ENCODE results near the gene SBF2.

SBF2 gene

DNA sequence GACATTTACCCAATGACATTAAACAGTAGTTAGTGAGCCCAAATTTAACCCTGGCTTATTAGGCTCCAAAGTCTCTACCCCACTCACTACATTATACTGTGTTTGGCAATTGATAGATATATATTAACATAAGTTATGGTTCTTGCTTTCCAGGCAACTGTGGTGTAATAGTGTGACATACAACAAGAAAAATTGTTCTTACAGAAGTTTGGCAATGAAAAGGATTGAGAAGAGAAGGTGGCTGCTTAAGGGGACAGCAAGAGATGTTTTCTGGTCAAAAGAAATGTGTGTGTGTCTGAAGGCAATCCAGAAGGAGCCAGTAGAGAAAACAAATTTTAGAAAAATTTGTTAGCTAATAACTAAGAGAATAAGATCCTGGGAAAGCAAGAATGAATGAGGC, 497.8 kb downstream of the SBF2 start:
- DNase-seq = peak; percentile 60

DNA sequence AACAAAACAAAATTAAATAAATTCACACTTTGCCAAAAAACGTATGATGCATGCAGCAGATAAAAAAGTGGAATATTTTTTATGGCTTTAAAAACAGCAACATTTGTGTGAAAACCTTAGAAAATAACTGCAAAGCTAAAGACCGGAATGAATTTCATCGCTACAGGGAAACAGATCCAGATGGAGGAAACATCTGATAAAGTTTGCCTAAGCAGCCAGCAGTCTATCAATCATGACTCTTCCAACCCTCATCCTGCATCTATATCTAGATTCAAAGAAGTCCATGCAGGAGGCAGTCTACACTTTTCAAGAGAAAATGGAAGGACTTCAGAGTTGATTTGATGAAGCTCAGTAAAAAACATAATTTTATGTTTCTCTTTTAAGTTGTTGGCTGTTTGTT, 503.3 kb downstream of the SBF2 start:
- no peak for DNase-seq

DNA sequence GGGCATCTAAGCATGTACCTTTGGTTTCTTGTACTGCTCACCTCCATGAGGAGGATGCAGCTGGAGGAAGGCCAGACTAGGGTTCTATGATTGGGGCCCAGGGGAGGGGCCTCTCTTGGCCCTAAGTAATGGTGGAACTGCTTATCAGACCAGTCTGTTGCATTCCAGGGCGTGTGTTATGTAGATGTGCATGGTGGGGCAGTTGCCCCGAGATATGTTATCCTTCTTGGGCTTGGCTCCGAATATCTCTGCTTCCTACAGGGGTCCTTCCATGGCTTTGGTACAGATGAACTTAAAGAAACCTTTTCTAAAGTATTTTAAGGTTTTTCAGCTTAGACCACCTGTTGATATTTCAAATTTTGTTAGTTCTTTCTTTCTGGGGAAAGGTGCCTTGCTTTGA, 504.1 kb downstream of the SBF2 start:
- DNase-seq = no peak

DNA sequence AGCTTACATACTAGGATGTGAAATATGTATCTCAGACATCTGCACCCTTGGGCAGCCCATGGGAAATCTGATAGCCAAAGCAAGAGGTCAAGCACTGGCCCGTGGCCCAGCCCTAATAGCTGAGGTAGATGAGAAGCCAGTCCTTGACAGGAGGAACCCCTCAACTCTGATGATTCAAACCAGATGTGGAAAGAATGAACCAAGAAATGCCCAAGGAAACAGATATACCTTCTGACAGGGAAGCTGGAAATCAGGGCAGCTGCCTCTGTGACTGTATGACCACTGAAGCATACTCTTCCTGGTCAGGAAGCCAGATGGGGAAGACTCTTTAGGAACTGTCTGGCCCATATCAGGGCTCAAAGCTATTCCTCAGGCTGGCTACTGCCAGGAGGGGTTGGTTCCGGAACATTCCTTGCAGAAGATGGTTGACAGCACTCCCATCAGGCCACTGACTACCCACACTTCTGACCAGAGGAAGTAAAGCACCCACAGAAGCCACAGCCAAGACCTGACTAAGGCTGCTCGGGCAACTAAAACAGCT, 506.0 kb downstream of the SBF2 start:
- peak; percentile 77 for DNase-seq

DNA sequence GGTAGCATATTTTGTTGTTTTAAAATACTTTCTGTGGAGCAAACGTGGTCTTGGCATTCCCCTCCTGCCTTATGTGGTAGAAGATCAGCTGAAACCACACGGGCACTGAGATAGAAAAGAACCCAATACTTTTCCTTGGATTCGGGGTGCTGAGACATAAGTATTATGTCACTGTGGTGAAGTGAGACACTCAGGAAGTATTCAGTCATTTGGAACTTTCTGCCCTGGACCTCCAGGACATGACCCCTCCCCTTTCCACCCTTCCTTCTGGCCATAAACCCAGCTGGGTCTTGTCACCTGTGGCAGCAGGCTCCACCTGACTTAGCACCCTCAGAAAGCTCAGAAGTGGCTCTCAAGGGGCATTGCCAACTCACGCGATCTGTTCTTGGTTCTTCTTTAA, 506.8 kb downstream of the SBF2 start:
- no peak for DNase-seq

DNA sequence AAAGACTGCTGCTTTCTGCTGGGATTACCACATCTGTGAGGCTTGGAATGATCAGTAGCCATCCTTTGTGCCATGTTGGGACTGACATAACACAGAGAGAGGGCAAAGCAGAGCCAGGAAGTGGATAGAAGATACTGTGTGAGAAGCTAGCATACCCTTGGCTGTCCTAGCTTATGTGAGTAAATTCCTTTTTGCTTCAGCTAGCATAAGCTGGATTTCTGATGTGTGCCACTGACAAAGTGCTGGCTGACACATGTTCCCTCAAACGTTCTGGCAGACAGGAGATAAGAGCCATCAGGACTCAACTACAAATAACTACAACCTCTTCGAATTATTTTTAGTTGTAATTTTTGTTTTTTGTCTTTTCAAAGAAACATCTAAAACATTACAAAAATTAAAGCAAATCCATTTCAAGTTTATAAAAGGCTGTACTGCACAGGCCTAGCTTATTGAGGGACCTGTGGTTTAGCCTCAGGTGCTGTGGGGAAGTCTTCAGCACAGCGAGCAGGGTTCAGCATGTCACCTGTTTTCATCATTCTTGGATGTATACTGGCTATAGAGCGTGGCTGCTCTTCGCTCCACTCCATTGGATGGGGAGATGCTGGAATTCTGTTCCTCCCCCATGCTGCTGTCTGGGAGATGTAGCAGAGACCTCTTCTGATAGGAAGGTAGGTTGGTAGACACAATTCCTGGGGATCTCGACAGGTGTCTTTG, 509.3 kb downstream of the SBF2 start:
- DNase-seq = no peak

DNA sequence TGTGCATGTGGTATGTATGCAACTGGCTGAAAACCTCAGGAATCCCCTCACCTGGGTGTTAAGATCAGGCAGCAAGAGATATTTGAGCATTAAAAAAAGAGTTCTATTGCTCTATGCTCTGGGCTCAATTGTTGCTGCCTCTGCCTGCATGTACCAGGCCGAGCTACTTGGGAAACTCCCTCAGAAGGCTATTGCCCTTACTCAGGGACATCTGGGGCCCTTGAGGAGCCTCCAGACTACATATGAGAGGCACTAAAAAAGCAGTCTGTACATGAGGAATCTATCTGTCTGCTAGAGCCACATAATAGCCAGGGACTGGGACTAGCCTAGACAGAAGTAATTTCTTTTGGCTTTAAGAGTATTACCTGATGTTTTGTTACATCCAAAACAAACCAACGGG, 510.0 kb downstream of the SBF2 start:
- no peak for DNase-seq

DNA sequence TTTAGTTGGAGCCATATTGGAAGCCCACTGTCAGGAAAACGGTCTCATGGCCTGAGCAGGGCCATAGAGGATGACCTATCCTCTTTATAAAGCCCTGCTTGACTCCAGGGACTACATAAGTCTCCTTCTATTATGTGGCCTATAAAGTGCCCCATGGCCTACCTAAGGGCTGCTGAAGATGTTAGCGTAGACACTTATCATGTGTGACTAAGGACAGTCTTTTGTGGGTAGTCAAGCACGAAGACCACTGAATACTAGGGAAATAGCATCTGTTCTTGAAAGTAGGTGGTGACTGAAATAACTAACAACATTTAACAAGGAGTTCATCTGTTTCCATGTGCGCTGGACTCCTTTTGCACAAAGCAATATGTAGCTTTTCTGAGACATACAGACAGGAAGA, 513.1 kb downstream of the SBF2 start:
- DNase-seq = no peak

DNA sequence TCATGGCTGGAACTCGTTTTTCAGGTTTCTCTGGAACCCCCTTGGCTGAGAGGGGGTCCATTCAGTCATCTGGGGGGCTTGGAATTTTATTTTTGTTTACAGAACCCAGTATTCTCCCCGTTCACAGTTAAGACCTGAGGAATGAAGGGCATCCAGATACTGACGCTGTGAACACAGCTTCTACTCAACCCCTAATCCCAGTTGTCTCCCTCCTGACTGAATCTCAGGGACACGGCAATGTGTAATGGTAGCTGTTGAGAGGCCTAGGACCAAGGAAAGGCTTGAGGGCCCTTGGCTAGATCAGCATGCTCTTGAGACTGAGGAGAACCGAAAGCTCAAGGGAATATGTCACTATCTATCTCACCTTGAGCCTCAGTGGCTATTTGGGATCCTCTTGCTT, 516.5 kb downstream of the SBF2 start:
- DNase-seq = no peak

DNA sequence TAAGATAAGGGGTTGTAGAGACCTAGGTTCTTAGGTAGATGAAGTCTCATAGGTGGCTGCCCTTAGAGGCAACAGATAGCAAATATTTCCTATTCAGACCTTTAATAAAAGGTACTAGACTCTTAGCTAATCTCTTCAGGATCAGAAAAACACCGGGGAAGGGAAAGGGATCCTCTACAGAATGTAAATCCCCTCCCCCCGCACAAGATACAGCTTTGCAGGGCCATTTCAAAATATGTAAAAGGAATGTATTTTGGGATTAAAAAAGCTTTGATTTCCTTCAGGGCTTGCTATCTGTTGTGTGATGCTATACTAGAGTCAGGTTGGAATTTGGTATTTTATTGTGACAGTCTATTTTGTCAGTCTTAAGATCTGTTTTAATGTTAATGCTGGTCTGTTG, 517.0 kb downstream of the SBF2 start:
- DNase-seq = no peak

DNA sequence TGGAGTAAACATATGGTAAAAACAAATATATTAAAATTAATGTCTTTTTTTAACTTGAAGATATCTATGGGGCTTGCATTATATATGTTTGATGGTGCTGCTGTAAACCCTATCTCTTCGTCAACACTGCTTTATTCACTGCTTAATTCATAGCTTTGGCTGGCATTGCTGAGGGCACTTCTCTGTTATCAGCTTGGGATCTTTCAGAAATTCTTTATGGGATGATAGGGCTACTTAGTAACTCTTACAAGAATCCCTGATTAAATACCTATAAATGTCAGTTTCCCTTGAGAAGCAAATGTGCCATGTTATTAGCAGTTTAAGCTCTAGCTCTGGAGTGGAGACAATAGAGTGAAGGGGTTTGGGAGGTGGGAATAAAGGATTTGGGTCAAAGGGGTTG, 517.8 kb downstream of the SBF2 start:
- no peak for DNase-seq

DNA sequence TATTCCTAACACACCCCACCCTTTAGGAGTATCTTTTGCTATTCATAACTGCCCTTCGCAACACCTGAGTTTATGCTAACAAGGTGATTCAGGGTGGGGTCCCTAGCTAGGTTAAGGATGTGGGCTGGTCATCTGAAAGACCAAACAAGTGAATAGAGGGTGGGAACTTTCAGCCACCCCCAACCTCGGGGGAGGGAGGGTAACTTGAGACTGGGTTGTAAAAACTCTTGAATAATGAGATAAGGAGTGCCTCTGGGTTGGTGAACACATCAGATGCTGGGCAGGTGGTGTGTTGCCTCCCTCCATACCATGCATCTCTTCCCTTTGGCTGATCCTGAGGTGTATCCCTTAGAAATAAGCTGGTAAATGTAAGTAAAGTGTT, 518.6 kb downstream of the SBF2 start:
- no peak for DNase-seq

DNA sequence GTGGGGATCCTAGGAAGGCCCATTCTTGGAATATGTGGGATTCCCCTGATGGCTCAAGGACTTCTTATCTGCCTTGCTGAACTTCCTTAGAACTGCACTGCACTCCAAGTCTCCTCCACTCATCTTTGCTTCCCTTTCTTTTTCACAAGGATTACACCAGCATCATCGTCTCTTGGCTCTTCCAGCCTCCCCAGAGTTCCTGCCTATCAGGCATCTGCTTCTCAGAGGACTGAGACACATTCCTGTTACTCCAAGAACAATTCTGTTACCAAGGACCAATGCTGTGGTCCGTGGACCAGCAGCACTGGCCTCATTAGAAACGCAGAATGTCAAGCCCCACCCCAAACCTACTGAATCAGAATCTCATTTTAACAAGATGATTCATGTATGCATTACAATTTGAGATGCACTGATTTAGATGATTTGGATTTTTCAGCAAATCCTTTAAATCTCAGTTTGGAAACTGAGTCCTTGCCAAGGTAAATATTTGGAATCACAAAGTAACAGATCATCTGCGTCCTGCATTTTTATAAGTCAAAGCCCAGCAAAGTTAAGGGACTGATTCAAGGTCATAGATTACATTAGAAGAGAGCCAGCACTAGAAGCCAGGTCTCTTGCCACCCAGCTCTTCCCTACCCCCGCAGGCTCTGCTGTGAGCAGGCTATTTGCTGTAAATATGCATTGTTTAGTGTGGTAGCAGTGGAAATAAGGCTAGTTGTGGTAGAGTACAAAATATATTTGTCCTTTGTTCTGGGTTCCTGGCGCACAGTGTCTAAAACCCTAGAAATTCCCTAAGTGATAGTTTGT, 519.2 kb downstream of the SBF2 start:
- DNase-seq = peak; percentile 96

DNA sequence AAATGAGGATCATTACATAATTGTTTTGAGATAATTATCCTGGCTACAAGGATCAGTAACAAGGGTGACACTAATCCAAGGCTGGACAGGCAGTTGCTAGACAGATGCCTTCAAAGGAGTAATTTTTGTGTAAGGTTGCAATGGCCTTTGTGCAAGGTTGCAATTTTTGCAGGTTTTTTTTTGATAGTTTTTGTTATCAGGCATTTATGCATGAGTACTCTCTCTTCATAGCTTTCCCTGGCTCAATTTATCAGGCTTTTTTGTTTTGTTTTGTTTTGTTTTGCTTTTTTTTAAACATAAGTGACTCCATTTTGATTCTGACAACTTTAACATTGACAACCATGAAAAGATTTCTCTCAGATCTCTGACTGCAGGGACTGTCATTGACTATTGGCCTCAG, 519.9 kb downstream of the SBF2 start:
- no peak for DNase-seq

DNA sequence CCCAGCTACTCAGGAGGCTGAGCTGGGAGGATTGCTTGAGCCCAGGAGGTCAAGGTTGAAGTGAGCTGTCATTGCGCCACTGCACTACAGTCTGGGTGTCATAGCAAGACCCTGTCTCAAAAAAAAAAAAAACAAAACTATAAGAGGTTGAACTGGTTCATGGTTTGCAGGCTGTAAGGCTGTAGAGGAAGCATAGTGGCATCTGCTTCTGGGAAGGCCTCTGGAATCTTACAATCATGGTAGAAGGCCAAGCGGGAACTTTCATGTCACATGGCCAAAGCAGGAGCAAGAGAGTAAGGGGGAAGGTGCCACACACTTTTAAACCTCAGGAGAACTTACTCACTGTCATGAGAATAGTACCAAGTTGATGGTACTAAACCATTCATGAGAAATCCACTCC, 520.5 kb downstream of the SBF2 start:
- no peak for DNase-seq

DNA sequence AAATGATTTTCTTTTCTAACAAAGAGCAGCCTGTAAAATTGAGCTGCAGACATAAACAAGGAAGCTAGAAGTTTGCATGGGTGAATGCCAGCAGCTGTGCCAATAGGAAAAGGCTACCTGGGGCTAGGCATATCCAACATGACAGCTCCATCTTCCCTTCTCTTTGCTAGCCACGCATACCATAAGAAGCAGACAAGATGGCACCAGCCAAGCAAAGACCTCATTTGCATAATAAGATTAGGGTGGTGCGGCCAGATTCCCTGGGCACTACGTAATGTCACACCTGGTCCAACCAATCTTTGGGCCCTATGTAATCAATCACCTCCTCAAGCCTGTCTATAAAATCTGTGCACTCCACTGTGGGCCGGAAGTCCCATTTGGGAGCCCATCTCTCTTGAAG, 521.8 kb downstream of the SBF2 start:
- no peak for DNase-seq

DNA sequence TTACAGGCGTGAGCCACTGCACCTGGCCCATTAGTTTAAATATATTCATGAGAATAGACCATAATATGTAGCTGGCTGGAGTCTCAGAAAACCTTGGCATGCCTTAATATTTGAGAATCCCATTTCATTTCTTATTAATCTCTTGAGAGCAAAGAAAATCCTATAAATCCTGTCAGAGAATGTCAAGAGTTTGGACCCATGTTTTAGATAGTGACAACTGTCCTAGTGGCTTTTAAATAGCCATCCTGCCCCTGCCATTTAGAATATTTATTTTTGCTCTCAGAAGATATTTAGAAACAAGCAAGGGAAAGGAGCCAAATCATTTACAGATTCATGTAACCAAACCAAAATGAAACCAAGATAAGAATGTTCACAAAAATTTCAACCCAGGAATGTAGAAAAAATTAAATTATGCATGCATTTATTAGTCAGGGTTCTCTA, 522.9 kb downstream of the SBF2 start:
- DNase-seq = no peak

DNA sequence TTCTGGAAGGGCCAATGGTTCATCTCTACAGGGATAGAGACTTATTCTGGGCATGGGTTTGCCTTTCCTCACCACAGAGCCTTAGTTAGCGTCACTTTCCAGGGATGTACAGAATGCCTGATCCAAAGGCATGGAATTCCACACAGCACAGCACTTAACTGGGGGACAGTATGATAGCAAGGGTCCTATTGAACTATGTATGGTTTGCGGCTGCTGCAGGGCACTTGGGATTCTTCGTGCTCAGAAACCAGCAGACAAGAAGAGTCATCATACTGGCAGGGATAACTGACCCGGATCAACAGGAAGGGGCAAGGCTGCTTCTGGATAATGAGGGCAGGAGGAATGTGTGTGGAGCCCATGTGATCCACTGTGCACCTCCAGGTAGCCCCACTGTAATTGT, 524.4 kb downstream of the SBF2 start:
- DNase-seq = no peak

DNA sequence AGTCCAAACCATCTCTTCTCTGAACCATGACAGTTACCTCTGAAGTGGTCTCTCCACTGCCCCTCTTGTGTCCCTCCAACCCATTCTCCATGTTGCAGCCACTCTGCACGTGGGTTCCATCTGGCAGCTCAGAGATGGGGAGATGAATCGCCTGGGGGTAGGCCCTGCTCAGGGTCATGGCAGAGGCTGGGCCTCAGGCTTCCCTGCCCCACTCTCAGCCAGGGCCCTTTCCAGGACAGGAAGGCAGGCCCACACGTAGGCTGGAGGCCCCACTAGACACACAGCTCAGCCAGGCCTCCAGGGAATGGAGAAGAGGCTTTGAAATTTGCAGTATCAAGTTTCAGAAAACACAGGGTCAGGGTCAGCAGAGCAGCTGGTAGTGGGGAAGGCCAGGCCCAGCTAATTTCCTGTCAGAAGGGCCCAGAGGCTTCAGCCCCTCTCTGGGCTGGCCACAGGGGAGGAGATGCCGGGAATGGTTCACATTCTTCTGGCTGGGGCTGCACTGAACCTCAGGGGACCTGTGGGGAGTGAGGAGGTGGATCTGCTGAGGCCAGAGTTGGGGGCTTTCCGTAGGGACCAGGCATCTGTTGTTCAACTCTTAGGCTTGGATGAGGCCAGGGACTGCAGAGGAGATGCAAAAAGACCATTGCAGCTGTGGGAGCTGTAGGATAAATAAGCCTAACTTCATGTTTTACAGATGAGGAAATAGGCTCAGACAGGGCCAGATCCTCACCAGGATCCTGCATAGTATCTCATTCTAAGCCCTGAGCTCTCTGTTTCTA, 528.5 kb downstream of the SBF2 start:
- DNase-seq = peak; percentile 98

DNA sequence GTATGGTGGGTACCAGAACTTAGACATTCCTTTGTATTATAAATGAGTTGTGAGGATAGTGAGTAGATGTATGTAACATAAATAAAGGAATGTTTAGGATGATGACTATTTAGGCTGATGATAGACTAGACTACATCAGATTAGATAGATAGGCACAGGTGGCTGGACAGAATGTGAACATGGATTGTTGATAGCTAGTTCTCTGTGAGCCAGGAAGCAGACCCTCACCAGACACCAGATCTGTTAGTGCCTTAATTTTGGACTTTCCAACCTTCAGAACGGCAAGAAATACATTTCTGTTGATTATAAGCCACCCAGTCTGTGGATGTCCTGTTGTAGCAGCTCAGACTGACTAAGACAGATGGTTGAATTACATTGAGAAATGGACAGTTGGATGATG, 530.7 kb downstream of the SBF2 start:
- no peak for DNase-seq

DNA sequence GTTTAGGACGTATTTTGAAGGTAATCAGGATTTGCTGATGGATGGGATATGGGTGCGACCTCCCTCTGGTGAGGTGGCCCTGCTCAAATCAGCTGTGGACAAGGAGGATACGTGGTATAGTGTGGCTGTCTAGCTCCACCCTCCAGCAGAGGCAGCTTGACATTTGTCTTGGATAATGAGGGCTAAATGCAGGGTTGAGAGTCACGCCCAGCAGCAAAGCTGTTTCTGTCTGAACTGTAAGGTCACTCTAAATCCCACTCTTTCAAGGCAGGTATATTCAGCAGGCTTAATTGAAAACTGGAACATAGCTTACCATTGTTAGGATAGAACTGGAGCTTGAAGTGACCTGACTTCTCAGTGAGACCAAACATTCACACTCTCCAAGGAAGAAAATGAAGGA, 531.5 kb downstream of the SBF2 start:
- no peak for DNase-seq

DNA sequence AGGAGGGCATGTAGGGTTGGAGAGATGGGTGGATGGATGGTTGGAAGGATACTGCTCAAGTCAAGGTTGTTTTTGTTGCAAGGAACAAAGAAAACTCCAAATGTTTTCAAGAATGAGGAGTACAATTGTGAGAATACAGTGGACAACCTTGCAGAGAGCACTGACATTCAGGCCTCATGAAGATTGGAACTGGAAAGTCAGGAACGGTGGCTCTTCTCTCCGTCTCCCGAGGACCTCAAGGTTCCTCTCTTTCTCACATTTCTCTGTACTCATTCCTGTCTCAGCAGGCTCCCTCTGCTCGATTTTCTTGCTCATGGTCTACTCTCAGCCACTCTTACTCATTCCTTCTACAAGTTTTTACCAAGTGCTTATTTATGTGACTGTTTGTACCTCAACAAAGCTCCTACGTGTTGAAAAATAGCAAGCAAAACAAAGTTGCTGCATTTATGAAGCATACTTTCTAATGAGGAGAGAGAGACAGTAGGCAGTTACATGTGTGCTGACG, 532.5 kb downstream of the SBF2 start:
- no peak for DNase-seq

DNA sequence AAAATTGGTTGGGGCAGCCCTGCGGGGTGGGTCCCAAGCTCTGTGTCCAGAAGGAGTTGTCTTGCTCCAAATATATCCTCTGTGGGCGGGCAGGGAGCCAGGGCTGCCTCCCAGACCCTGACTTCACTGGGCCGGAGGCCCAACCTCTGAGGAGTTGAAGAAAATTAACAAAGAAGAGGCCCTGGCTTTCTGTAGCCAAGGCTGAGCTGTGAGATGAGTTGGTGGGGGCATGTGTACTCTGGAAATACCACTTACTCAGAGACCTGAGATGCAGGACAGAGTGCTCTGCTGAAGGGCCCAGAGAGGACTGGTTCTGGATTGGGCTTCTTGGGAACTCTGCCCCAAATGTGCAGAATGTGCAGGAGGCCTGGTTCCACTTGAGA, 533.8 kb downstream of the SBF2 start:
- peak; percentile 92 for DNase-seq

All from fibroblast of skin of right quadriceps (primary cell).